WI38 (cell line): Measurements from ENCODE around the gene BMS1.
"Not testable (repeated sequence)": the region's sequence is repeated elsewhere in the genome, so short reads cannot be mapped to it uniquely, and the experiment has no call there.

Experiments used
- H3K4me3 ChIP-seq: 2 replicates; pipeline ENCODE4 v1.5.1; 2011; ENCODE audit warnings: low read depth, mild to moderate bottlenecking, control low read depth, low read length
- TF ChIP-seq, protein P1 (sequence below): IDR thresholded peaks from 2 replicates; pipeline ENCODE4 v1.5.1; 2012; ENCODE audit warnings: low read depth, mild to moderate bottlenecking, control low read depth, low read length

The BMS1 gene

DNA sequence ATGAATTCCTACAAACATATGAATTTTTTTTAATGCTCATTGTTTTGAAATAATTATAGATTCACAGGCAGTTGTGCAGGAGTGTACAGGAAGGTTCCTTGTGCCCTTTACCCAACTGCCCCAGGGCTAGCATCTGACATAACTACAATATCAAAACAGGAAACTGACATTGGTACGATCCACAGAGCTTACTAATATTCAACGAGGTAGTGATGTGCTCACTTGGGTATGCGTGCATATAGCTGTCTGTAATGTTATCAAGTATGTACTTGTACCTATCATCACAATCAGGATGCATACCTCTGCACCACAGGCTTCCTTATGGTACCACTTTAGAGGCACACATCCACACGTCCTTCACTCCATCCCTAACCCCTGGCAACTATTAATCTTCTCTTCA lies 68.3 kb downstream of the BMS1 start:
- no peak overlapping the region for H3K4me3 ChIP-seq
- TF ChIP-seq, protein P1, sequence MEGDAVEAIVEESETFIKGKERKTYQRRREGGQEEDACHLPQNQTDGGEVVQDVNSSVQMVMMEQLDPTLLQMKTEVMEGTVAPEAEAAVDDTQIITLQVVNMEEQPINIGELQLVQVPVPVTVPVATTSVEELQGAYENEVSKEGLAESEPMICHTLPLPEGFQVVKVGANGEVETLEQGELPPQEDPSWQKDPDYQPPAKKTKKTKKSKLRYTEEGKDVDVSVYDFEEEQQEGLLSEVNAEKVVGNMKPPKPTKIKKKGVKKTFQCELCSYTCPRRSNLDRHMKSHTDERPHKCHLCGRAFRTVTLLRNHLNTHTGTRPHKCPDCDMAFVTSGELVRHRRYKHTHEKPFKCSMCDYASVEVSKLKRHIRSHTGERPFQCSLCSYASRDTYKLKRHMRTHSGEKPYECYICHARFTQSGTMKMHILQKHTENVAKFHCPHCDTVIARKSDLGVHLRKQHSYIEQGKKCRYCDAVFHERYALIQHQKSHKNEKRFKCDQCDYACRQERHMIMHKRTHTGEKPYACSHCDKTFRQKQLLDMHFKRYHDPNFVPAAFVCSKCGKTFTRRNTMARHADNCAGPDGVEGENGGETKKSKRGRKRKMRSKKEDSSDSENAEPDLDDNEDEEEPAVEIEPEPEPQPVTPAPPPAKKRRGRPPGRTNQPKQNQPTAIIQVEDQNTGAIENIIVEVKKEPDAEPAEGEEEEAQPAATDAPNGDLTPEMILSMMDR, result no peak

DNA sequence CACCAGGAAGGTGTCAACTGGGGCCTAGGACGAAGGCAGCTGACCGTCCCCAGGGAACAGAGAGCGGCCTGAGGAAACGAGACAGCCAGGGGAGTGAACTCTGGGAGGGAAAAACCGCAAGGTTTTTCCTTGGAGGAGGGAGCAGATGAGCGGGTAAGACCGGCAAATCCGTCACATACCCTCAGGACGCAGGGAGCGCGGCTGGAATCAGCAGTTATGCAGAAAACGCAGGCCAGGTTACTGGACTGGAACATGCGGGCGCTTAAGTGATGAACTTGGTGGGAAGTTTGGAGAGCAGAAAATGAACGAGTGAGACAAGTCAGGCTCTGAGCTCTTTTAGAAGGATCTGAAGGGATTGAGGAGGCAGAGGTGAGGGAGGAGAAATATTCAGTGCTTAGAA lies 76.7 kb downstream of the BMS1 start:
- TF ChIP-seq, protein P1, result no peak
- no peak overlapping the region for H3K4me3 ChIP-seq

DNA sequence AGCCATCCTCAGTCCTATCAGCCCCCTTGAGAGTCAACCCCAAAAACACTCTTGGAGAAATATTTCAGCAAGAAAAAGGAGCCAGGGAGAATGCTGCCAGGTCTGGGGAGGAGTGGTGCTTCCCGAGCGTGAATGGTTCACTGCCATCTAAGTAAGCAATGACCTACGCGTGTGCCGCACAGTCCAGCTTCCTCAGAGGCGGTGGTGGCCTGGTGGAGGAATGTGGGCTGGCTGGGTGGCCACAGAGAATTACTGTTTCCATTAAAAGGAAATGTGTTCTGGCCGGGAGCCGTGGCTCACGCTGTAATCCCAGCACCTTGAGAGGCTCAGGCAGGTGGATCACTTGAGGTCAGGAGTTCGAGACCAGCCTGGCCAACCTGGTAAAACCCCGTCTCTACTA lies 77.4 kb downstream of the BMS1 start:
- not testable (repeated sequence) for H3K4me3 ChIP-seq

DNA sequence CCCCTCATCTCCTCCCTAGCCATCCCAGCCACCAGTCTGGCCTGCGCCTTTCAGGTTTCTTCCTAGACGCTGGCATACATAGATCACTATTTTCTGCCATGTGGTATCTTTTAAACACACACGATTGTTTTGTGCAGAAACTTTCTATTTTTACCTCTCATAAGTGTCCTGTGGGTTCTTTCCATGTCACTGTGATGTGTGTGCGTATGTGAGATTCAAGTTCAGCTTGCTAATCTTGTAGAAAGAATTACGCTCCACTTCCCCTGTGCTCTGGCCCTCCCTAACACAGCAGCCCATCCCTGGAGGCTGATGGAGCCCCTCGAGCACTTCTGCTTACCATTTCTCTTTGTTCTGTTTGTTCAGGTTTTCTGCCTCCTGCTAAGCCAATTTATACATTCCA lies 80.2 kb downstream of the BMS1 start:
- not testable (repeated sequence) for H3K4me3 ChIP-seq

DNA sequence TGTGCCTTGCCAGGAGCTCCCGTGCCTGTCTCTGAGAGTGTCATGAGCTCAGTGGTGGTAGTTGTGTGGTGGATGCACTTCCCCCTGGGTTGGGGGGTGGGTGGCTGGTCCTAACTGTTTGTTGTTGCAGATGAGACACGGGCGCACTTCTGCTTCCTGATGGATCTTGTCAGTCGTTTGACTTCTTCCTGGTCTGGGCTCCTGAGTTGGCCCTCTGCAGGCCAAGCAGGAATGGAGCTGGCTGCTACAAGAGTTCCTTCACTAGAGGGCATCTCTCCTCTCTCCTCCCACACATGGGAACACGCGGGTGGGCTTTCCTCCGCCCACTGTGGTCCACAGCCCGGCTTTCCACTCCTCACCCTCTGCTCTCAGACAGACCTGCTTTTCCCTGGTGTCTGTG lies 82.0 kb downstream of the BMS1 start:
- no peak overlapping the region for H3K4me3 ChIP-seq
- TF ChIP-seq, protein P1, result no peak

DNA sequence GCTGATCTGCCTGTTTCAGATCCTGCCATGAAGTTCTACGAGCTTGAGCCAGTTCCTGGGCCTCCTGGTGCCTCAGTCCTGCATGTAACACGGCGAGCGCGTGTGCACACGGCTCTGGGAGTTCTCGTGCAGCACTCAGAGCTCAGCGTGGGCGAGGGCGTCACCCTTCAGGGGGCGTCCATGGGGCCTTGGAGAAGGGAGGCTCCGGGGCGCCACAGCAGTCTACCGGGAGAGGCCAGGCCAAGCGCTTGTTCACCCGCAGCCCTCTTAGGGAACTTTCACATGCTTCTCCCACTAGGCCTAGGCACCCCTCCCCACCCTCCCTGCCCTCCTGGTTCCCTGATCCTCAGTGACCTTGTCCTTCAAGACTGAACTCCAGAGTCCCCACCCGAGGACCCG lies 83.1 kb downstream of the BMS1 start:
- TF ChIP-seq, protein P1, result no peak
- H3K4me3 ChIP-seq, result no peak overlapping the region

DNA sequence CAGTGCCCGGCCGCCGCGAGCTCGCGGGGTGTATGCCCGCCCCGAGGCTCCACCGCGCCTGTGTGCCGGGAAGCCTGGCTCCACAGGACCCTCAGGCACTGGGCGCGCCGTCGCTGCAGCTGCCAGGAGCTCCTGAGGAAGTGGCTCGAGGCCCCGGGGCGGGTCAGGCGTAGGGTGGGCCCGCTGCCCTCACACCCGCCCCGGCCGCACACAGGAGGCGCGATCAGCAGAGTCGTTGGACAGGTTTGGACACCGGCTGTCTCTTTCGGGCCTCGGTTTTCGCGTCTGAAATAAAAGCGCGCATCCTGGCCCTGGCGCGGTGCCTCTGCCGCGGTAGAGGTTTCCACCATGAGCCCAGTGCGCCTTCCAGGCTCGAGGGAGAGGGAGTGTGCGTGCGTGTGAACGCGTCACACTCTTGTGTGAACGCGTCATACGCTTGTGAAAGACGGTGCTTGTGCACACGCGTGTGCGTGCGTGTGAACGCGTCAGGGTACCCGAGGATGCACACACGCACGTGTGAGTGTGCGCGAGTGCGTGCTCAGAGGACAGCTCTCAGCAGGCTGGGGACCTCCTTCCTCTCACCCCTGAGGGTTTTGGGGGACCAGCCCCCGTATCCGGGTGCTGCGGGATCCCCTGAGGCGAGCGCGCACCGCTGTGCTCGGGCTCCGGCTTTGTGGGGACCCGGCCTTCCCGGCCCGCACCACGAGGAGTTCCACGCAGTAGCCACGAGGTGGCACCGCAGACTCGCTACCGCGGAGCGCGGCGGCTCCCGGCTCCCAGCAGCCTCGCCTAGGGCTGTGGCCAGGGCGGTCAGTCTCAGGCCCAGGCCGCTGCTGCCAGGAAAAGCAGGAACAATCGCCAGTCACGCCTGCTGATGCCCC lies 83.8 kb downstream of the BMS1 start:
- H3K4me3 ChIP-seq, result peak overlapping the region; percentile 3; the same call in 1 of the 2 replicates
- TF ChIP-seq, protein P1, result peak; percentile 68

DNA sequence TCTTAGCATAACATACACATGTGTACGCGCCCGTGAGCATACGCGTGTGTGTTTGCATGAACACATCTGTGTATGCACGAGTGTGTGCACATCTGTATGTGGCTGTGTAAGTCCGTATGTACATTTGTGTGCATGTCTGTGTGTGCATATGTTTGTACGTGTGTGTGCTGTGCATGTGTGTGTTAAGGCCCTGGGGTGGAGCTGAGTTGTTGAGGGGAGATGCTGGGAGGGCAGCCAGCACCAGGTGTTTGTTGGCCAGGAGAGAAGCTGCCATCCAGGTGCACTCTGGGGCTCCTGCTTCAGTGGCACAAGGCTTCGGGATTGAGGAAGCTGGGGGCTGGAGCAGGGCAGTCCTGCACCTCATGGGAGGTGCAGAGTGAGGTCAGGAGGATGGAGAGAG lies 85.0 kb downstream of the BMS1 start:
- TF ChIP-seq, protein P1, result no peak
- no peak overlapping the region for H3K4me3 ChIP-seq
